A549 (cell line): Measurements from ENCODE around the gene FOXRED1. TPM values are rescaled to one million over a fixed set of nuclear protein-coding genes. Genes with fewer than 3 reads are reported as not detected.

Experiments
- ATAC-seq, 2 experiments: fragments of 200-7000 bp in 1 of 2; fragments of >200 bp in 1 of 2; cut with Nextera tagmentation in 1 of 2; cut with Tn5 transposase in 1 of 2; 3 replicates each; pipeline versions ENCODE4 v1.8.0 to v1.9.1; 2018 to 2020; ENCODE audit warnings: mild to moderate bottlenecking in 1 of 2, moderate library complexity in 1 of 2
- CTCF ChIA-PET: fragments of 300-600 bp; sonication (Branson Sonifier 250); formaldehyde crosslinking; extraction: SDS; loops from one replicate; lab custom pipeline; 2021; ENCODE audit warnings: antibody characterized with exemption, inconsistent platforms; lab: Yijun Ruan, JAX
- POLR2A ChIA-PET: fragments of 350-600 bp; formaldehyde crosslinking; extraction: SDS; loops from one replicate; lab custom pipeline; 2021; ENCODE audit warnings: antibody characterized with exemption, inconsistent platforms; lab: Yijun Ruan, JAX
- DNase-seq, 2 experiments: peaks; one replicate each; pipeline versions ENCODE4 v3.0.0 to v3.0.0-alpha.2; 2011 to 2016; ENCODE audit warnings: low read depth in 1 of 2, low spot score in 1 of 2
- FAIRE-seq: peaks from 2 replicates; lab custom pipeline; 2011; peaks lifted over from hg19 to GRCh38; lab: Jason Lieb, UNC
- H3K27ac ChIP-seq, 2 experiments: fragments of >200 bp; sonication (Bioruptor Twin); formaldehyde crosslinking; 3 replicates each; pipeline ENCODE4 v1.5.1; 2016 to 2017
- H3K4me1 ChIP-seq: fragments of >200 bp; sonication (Bioruptor Twin); formaldehyde crosslinking; 3 replicates; pipeline ENCODE4 v1.6.1; 2016
- H3K4me2 ChIP-seq: fragments of >200 bp; sonication (Bioruptor Twin); formaldehyde crosslinking; 3 replicates; pipeline ENCODE4 v1.6.1; 2016
- H3K4me3 ChIP-seq: fragments of >200 bp; sonication (Bioruptor Twin); formaldehyde crosslinking; 3 replicates; pipeline ENCODE4 v1.5.1; 2016
- H3K9me3 ChIP-seq: fragments of >200 bp; sonication (Bioruptor Twin); formaldehyde crosslinking; 3 replicates; pipeline ENCODE4 v1.6.1; 2016
- CBX8 ChIP-seq: fragments of 200-600 bp; sonication (generic); IDR thresholded peaks from 2 replicates; pipeline ENCODE4 v1.6.1; 2016
- CEBPB ChIP-seq, 2 experiments: fragments of >200 bp in 1 of 2; sonication (Bioruptor Twin) in 1 of 2; formaldehyde crosslinking in 1 of 2; IDR thresholded peaks; 2 replicates each; pipeline ENCODE4 v1.6.1; 2012 to 2016
- EHF ChIP-seq: fragments of 250-450 bp; sonication (Bioruptor Pico); IDR thresholded peaks from 2 replicates; pipeline ENCODE4 v1.5.0; 2020; ENCODE audit warnings: mild to moderate bottlenecking
- EHMT2 ChIP-seq: fragments of 200-600 bp; sonication (generic); IDR thresholded peaks from 2 replicates; pipeline ENCODE4 v1.6.1; 2016; ENCODE audit warnings: antibody characterized with exemption, low read depth, mild to moderate bottlenecking, moderate library complexity
- FOSL2 ChIP-seq, 2 experiments: fragments of 450-650 bp in 1 of 2; fragments of >200 bp in 1 of 2; sonication (Bioruptor Twin) in 1 of 2; formaldehyde crosslinking; IDR thresholded peaks; 2 replicates each; pipeline versions ENCODE4 v1.5.0 to v1.6.1; 2016 to 2020; ENCODE audit warnings: mild to moderate bottlenecking in 1 of 2, moderate library complexity in 1 of 2
- FOXS1 ChIP-seq: fragments of 250-450 bp; sonication (Bioruptor Pico); IDR thresholded peaks from 2 replicates; pipeline ENCODE4 v1.5.0; 2020; ENCODE audit warnings: mild to moderate bottlenecking, moderate library complexity
- HDAC2 ChIP-seq: fragments of 200-600 bp; sonication (generic); IDR thresholded peaks from 2 replicates; pipeline ENCODE4 v1.6.1; 2016
- HOXB13 ChIP-seq: fragments of 250-450 bp; sonication (Bioruptor Pico); IDR thresholded peaks from 2 replicates; pipeline ENCODE4 v1.5.0; 2020; ENCODE audit warnings: low read depth, mild to moderate bottlenecking, moderate library complexity
- HOXB5 ChIP-seq: fragments of 250-450 bp; sonication (Bioruptor Pico); IDR thresholded peaks from 2 replicates; pipeline ENCODE4 v1.5.0; 2020; ENCODE audit warnings: mild to moderate bottlenecking, moderate library complexity
- JUN ChIP-seq, 2 experiments: fragments of >200 bp; sonication (Bioruptor Twin); formaldehyde crosslinking; IDR thresholded peaks; 2 replicates in 1 of 2; 3 replicates in 1 of 2; pipeline ENCODE4 v1.6.1; 2016 to 2017
- KDM5A ChIP-seq: fragments of 200-600 bp; sonication (generic); IDR thresholded peaks from 2 replicates; pipeline ENCODE4 v1.6.1; 2016; ENCODE audit warnings: antibody characterized with exemption, mild to moderate bottlenecking
- MAZ ChIP-seq: fragments of 150-350 bp; IDR thresholded peaks from 2 replicates; pipeline ENCODE4 v1.6.1; 2014; ENCODE audit warnings: antibody characterized with exemption, low read depth, low read length, borderline replicate concordance
- NFE2L2 ChIP-seq: fragments of 150-350 bp; conservative IDR thresholded peaks from 2 replicates; pipeline ENCODE4 v1.6.1; 2014; ENCODE audit warnings: low read length
- RARB ChIP-seq: fragments of 250-450 bp; sonication (Bioruptor Pico); IDR thresholded peaks from 2 replicates; pipeline ENCODE4 v1.8.0; 2021; ENCODE audit warnings: mild to moderate bottlenecking, moderate library complexity
- RCOR1 ChIP-seq: fragments of 150-350 bp; IDR thresholded peaks from 2 replicates; pipeline ENCODE4 v1.6.1; 2014; ENCODE audit warnings: antibody characterized with exemption, low read length, low read depth
- SREBF2 ChIP-seq: fragments of 450-650 bp; IDR thresholded peaks from 2 replicates; pipeline ENCODE4 v1.6.1; 2014; ENCODE audit warnings: mild to moderate bottlenecking, moderate library complexity
- ZC3H11A ChIP-seq: fragments of 450-650 bp; IDR thresholded peaks from 2 replicates; pipeline ENCODE4 v1.6.1; 2014; ENCODE audit warnings: antibody characterized with exemption, mild to moderate bottlenecking
- WGBS: methylation state at CpG from one replicate; pipeline ENCODE4 v1.1.6; 2017; ENCODE audit errors: missing lambda C conversion rate; 5-methylcytosine and 5-hydroxymethylcytosine counted together
- polyA plus RNA-seq, 4 experiments: library from polyadenylated mRNA; depleted of rRNA in 3 of 4; stranded (reverse); fragments of >200 nt; fragmentation: RNase III in 1 of 4; extraction: RNeasy Plus Mini Kit Qiagen cat#74134 plus additional on column Dnase treatment in 1 of 4; gene quantifications; 2 replicates in 3 of 4; 3 replicates in 1 of 4; pipeline ENCODE4 v1.2.3, GENCODE V29; 2011 to 2017
- TF ChIP-seq, protein P1 (sequence below): fragments of 200-600 bp; sonication (generic); IDR thresholded peaks from 2 replicates; pipeline ENCODE4 v1.6.1; 2016; ENCODE audit warnings: antibody characterized with exemption, mild to moderate bottlenecking, moderate library complexity
- TF ChIP-seq, protein P2 (sequence below): fragments of >200 bp; sonication (Bioruptor Twin); formaldehyde crosslinking; IDR thresholded peaks from 2 replicates; pipeline ENCODE4 v1.6.1; 2016

The FOXRED1 gene
- polyA plus RNA-seq, 2 of the 4 experiments (the other 2 are of a cell fraction), result 22.7 to 28.9 TPM

DNA sequence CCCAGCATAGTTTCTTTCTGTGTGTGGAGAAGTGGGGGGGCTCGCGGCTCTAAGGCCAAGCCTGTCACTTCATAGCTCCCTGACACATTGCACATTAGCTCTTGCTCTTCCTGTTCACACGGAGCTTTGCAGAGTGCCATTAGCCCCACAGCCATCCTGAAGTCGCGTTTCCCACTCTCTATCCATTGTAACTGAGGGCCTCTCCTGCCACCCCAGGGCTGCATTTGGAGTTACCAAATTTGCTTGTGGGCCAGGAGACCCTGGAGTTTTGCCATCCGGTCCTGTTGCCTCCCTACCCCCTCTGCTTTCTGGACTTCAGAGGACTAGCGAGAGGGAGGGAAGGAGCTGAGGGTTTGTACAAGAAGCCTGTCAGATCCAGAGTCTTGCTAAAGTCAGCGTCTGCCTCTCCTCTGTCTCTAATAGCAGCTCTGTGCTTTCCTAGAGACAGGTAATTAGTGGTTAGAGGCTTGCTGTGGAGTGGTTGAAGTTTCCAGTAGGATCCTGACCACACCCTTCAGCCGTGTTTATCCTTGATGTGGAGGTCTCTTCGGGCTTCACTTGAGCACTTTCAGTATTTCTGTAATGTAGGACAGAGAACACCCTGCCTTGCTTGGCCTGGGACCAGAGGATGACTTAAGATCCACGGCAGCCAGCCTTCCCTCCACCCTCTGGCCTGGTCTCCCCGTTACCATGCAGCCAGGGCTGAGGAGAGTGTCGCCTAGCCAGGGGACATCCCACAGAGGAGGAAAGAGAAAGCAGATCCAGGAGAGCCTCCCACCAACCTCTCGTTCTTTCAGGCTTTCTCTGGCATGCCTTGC lies 49.0 kb downstream of the FOXRED1 start:
- Histone ChIP-seq H3K4me2 (no peak overlapping the region), H3K4me3 (no peak overlapping the region), H3K4me1 (no peaks in the 10 kb centered on the region), H3K27ac (no peak overlapping the region), H3K9me3 (no peaks in the 10 kb centered on the region)
- 90% methylated on average over 12 of the region's 14 CpGs for WGBS
- DNase-seq (no peak), FAIRE-seq (no peak), ATAC-seq (no peak)
- CTCF ChIA-PET, result interaction anchor here (0.6 to 1.9 kb wide), 3 partner anchors 8 to 123 kb away, joined by 3 to 13 read pairs (median 3); no protein-coding TSS in a partner anchor
- TF ChIP-seq EHF (no peak), EHMT2 (no peak), SREBF2 (no peak), NFE2L2 (no peak), RCOR1 (no peak)
- TF ChIP-seq, protein P1, sequence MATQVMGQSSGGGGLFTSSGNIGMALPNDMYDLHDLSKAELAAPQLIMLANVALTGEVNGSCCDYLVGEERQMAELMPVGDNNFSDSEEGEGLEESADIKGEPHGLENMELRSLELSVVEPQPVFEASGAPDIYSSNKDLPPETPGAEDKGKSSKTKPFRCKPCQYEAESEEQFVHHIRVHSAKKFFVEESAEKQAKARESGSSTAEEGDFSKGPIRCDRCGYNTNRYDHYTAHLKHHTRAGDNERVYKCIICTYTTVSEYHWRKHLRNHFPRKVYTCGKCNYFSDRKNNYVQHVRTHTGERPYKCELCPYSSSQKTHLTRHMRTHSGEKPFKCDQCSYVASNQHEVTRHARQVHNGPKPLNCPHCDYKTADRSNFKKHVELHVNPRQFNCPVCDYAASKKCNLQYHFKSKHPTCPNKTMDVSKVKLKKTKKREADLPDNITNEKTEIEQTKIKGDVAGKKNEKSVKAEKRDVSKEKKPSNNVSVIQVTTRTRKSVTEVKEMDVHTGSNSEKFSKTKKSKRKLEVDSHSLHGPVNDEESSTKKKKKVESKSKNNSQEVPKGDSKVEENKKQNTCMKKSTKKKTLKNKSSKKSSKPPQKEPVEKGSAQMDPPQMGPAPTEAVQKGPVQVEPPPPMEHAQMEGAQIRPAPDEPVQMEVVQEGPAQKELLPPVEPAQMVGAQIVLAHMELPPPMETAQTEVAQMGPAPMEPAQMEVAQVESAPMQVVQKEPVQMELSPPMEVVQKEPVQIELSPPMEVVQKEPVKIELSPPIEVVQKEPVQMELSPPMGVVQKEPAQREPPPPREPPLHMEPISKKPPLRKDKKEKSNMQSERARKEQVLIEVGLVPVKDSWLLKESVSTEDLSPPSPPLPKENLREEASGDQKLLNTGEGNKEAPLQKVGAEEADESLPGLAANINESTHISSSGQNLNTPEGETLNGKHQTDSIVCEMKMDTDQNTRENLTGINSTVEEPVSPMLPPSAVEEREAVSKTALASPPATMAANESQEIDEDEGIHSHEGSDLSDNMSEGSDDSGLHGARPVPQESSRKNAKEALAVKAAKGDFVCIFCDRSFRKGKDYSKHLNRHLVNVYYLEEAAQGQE, result no peak
- POLR2A ChIA-PET, result no interaction called here

DNA sequence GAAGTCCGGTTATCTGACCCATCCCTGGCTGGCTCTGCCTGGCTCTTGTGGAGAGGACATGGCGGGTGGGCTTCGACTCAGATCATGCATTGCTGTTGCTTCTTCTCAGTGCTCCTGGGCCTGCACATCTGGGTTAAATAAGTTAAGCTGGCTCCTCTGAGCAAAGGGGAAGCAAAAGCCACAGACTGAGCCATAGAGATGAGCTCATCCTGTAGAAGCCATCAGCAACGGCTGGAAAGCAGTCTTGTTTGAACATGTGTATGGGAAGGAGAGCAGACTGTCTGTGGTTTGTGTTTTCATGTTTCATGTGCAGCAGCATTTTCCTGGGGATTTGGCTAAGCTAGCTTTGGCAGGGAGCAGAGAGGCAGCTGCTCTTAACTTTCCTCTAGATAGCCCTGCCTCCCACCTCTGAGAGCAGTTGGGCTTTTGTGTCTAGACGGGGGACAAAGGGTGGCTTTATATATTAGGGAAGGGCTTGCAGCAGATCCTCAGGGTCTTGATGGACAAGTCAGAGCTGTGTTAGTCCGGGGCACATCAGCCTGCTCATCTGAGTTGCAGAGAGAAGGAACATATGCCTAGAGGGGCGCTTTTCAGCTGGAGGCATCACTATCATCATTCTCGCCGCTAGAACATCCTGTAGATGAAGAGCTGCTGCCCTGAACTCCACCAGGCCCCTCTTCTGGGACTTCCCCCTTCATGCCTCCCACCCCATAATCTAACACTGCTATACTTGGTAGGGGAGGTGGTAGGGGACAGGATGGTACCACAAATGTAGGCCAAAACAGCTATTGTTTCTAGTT lies 49.8 kb downstream of the FOXRED1 start:
- no peaks in the 10 kb centered on the region for H3K4me1 ChIP-seq
- FAIRE-seq (no peak), DNase-seq (no peak), ATAC-seq (no peak)
- H3K4me3 ChIP-seq, result no peak overlapping the region
- ChIA-PET CTCF (interaction anchor here (0.8 to 1.9 kb wide), 4 partner anchors 8 to 760 kb away, joined by 3 to 13 read pairs (median 4); no protein-coding TSS in a partner anchor), POLR2A (no interaction called here)
- H3K27ac ChIP-seq, result no peak overlapping the region
- WGBS, result 87% methylated on average over 8 of the region's 9 CpGs
- no peaks in the 10 kb centered on the region for H3K9me3 ChIP-seq
- no peak for TF ChIP-seq CEBPB (IDR thresholded peaks at IDR 0.05)
- no peak for TF ChIP-seq ZC3H11A
- no peak for TF ChIP-seq FOXS1 (CRISPR knock-in tag)
- TF ChIP-seq, protein P2, sequence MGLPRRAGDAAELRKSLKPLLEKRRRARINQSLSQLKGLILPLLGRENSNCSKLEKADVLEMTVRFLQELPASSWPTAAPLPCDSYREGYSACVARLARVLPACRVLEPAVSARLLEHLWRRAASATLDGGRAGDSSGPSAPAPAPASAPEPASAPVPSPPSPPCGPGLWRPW, result no peak
- TF ChIP-seq HOXB13 (CRISPR knock-in tag), result no peak
- no peak for TF ChIP-seq MAZ
- no peak for TF ChIP-seq HDAC2
- TF ChIP-seq, protein P1, result no peak
- TF ChIP-seq CBX8, result no peak
- TF ChIP-seq EHF, result no peak
- no peak for TF ChIP-seq KDM5A
- no peak for TF ChIP-seq EHMT2
- TF ChIP-seq HOXB5 (CRISPR knock-in tag), result no peak
- TF ChIP-seq FOSL2 (IDR thresholded peaks at IDR 0.05), result no peak
- no peak for TF ChIP-seq FOSL2 (CRISPR knock-in tag; IDR thresholded peaks at IDR 0.05)
- no peak for TF ChIP-seq RARB (CRISPR knock-in tag)
- TF ChIP-seq JUN (IDR thresholded peaks at IDR 0.05), result no peak
- no peak overlapping the region for H3K4me2 ChIP-seq
